ENCODE results near the gene NSG2.

The NSG2 gene

GRCh38 chr5:174106997-174107655, 61.6 kb downstream of the NSG2 start:
- TF ChIP-seq CTCF (IDR thresholded peaks at IDR 0.05), result no peak
- H3K27me3 ChIP-seq, result no peaks in the 10 kb centered on the region
- H3K36me3 ChIP-seq, result no peaks in the 10 kb centered on the region
- no peaks in the 10 kb centered on the region for H3K9me3 ChIP-seq
- no peak overlapping the region for H3K27ac ChIP-seq
- no peak overlapping the region for H3K4me3 ChIP-seq (ENCODE audit: low read depth in 1 of 2, low read length in 1 of 2)
- H3K4me1 ChIP-seq (ENCODE audit: control insufficient read depth in 1 of 2, insufficient read depth in 1 of 2, low read depth in 1 of 2, low read length in 1 of 2), result no peaks in the 10 kb centered on the region

DNA sequence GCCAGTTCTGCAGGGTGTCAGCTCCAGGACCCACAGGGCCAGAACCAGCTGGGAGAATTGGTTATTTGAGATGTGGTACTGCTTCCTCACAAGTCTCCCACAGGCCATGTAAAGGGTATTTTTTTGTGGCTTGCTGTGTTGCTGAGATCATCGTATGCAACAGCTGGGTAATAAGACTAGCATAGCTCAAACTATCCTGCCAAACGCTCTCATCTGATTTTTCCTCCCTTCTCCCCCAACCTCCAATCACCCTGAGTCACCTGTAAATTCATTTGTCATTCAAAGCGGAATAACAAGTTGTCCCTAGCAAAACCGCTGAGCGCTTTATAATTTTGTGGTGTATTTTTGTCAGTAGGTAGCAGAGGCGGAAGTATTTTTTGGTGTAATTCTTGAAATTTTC, 63.2 kb downstream of the NSG2 start:
- Histone ChIP-seq H3K36me3 (no peaks in the 10 kb centered on the region), H3K4me1 (ENCODE audit: control insufficient read depth in 1 of 2, insufficient read depth in 1 of 2, low read depth in 1 of 2, low read length in 1 of 2) (no peaks in the 10 kb centered on the region), H3K27me3 (no peaks in the 10 kb centered on the region), H3K27ac (no peak overlapping the region), H3K4me3 (ENCODE audit: low read depth in 1 of 2, low read length in 1 of 2) (no peak overlapping the region), H3K9me3 (no peaks in the 10 kb centered on the region)
- no peak for TF ChIP-seq CTCF (IDR thresholded peaks at IDR 0.05)

GRCh38 chr5:174109698-174110260, 64.3 kb downstream of the NSG2 start:
- H3K27ac ChIP-seq, result no peak overlapping the region
- TF ChIP-seq CTCF (IDR thresholded peaks at IDR 0.05), result no peak

DNA sequence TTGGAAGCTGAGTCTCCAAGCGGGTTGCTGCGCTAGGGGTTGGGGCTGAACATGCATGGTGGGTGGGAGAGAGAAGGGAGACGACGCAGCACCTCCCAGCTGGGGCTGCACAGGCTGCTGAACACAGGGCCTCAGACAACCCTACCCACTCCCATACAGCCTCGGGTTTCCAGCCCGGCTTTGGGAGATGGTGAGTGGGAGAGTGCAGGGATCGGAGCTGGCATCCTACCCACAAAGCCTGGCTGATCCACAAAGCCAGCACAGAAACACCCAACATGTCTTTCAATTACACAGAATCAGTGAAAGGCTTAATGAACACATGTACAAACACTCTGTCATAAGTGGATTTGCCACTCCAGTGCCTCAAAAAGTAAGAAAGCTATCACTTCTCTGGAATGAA, 64.8 kb downstream of the NSG2 start:
- H3K9me3 ChIP-seq, result no peaks in the 10 kb centered on the region
- no peak for TF ChIP-seq CTCF (IDR thresholded peaks at IDR 0.05)
- H3K27me3 ChIP-seq, result no peaks in the 10 kb centered on the region
- no peak overlapping the region for H3K4me3 ChIP-seq (ENCODE audit: low read depth in 1 of 2, low read length in 1 of 2)
- no peaks in the 10 kb centered on the region for H3K4me1 ChIP-seq (ENCODE audit: control insufficient read depth in 1 of 2, insufficient read depth in 1 of 2, low read depth in 1 of 2, low read length in 1 of 2)
- no peaks in the 10 kb centered on the region for H3K36me3 ChIP-seq
- H3K27ac ChIP-seq, result no peak overlapping the region

More at GRCh38 chr5:174109698-174110260, 64.3 kb downstream of the NSG2 start:
- no peaks in the 10 kb centered on the region for H3K9me3 ChIP-seq
- no peaks in the 10 kb centered on the region for H3K4me1 ChIP-seq (ENCODE audit: control insufficient read depth in 1 of 2, insufficient read depth in 1 of 2, low read depth in 1 of 2, low read length in 1 of 2)
- H3K27me3 ChIP-seq, result no peaks in the 10 kb centered on the region
- H3K36me3 ChIP-seq, result no peaks in the 10 kb centered on the region
- H3K4me3 ChIP-seq (ENCODE audit: low read depth in 1 of 2, low read length in 1 of 2), result no peak overlapping the region

GRCh38 chr5:174111287-174111973, 65.9 kb downstream of the NSG2 start:
- Histone ChIP-seq H3K36me3 (no peaks in the 10 kb centered on the region), H3K4me1 (ENCODE audit: control insufficient read depth in 1 of 2, insufficient read depth in 1 of 2, low read depth in 1 of 2, low read length in 1 of 2) (no peaks in the 10 kb centered on the region), H3K4me3 (ENCODE audit: low read depth in 1 of 2, low read length in 1 of 2) (no peak overlapping the region), H3K9me3 (no peaks in the 10 kb centered on the region), H3K27me3 (no peaks in the 10 kb centered on the region), H3K27ac (no peak overlapping the region)
- no peak for TF ChIP-seq CTCF (IDR thresholded peaks at IDR 0.05)
